ENCODE data around the gene ATP13A4. TPM values are rescaled to one million over a fixed set of nuclear protein-coding genes. Genes with fewer than 3 reads are reported as not detected.
A peak's percentile ranks its signal among the peaks of the same experiment; 100 is the strongest.

The ATP13A4 gene
- total RNA-seq, 2 donors from 2014 or later: 7.9 to 14.3 TPM

GRCh38 chr3:193491026-193491425, 63.7 kb downstream of the ATP13A4 start:
- TF ChIP-seq CTCF (IDR thresholded peaks at IDR 0.05) (no peak), POLR2A (IDR thresholded peaks at IDR 0.05) (no peak)
- intact Hi-C loops (cut with DNase I): no loop called here
- Histone ChIP-seq H3K4me1 (peaks cover 29% of the 10 kb centered on the region), H3K9me3 (no peaks in the 10 kb centered on the region), H3K27ac (peak overlapping the region in 2 of 4 donors; percentile 6 to 55), H3K4me3 (no peak overlapping the region), H3K36me3 (replicated peaks in 1 of 2; ENCODE audit: insufficient read depth in 1 of 2, low read depth in 2 of 2) (no peaks in the 10 kb centered on the region), H3K27me3 (no peaks in the 10 kb centered on the region)
- ATAC-seq (peak; percentile 75), DNase-seq (no peak)
- 15 to 27% methylated on average over 1 of the region's 1 CpG for WGBS, 2 donors

- Histone ChIP-seq H3K36me3 (replicated peaks in 1 of 2; ENCODE audit: insufficient read depth in 1 of 2, low read depth in 2 of 2) (no peaks in the 10 kb centered on the region), H3K9me3 (no peaks in the 10 kb centered on the region), H3K27me3 (no peaks in the 10 kb centered on the region), H3K4me3 (no peak overlapping the region), H3K4me1 (peaks cover 29% of the 10 kb centered on the region), H3K27ac (peak overlapping the region in 1 of 4 donors; percentile 55)
- intact Hi-C loops (cut with DNase I): no loop called here
- 85% methylated on average over 4 of the region's 4 CpGs for WGBS, 2 donors
- DNase-seq: no peak
- no peak for ATAC-seq
- TF ChIP-seq POLR2A (IDR thresholded peaks at IDR 0.05) (no peak), CTCF (IDR thresholded peaks at IDR 0.05) (no peak)
These were observed 64.1 kb downstream of the ATP13A4 start for GRCh38 chr3:193490580-193490979.

- H3K36me3 ChIP-seq (replicated peaks in 1 of 2; ENCODE audit: insufficient read depth in 1 of 2, low read depth in 2 of 2): no peaks in the 10 kb centered on the region
- H3K9me3 ChIP-seq: no peaks in the 10 kb centered on the region
- intact Hi-C loops (cut with DNase I): no loop called here
- no peak overlapping the region for H3K27ac ChIP-seq
- 68 to 79% methylated on average over 6 of the region's 6 CpGs for WGBS, 2 donors
- H3K4me1 ChIP-seq: peaks cover 29% of the 10 kb centered on the region
- H3K27me3 ChIP-seq: no peaks in the 10 kb centered on the region
- ATAC-seq (no peak), DNase-seq (no peak)
- H3K4me3 ChIP-seq: no peak overlapping the region
- TF ChIP-seq POLR2A (IDR thresholded peaks at IDR 0.05): no peak
- TF ChIP-seq CTCF (IDR thresholded peaks at IDR 0.05): no peak
These were observed 64.7 kb downstream of the ATP13A4 start for GRCh38 chr3:193489949-193490348.

GRCh38 chr3:193488741-193489140, 66.0 kb downstream of the ATP13A4 start:
- ATAC-seq (no peak), DNase-seq (no peak)
- Histone ChIP-seq H3K36me3 (replicated peaks in 1 of 2; ENCODE audit: insufficient read depth in 1 of 2, low read depth in 2 of 2) (no peaks in the 10 kb centered on the region), H3K4me3 (no peak overlapping the region), H3K27ac (no peak overlapping the region), H3K4me1 (peaks cover 29% of the 10 kb centered on the region), H3K9me3 (no peaks in the 10 kb centered on the region), H3K27me3 (no peaks in the 10 kb centered on the region)
- TF ChIP-seq CTCF (IDR thresholded peaks at IDR 0.05): no peak
- no peak for TF ChIP-seq POLR2A (IDR thresholded peaks at IDR 0.05)
- intact Hi-C loops (cut with DNase I): no loop called here
- 84 to 89% methylated on average over 5 of the region's 5 CpGs for WGBS, 2 donors

GRCh38 chr3:193483988-193484539, 70.6 kb downstream of the ATP13A4 start:
- DNase-seq: no peak
- TF ChIP-seq POLR2A (IDR thresholded peaks at IDR 0.05) (no peak), CTCF (IDR thresholded peaks at IDR 0.05) (no peak)
- no peak for ATAC-seq
- Histone ChIP-seq H3K4me3 (no peak overlapping the region), H3K4me1 (no peaks in the 10 kb centered on the region), H3K27ac (no peak overlapping the region), H3K27me3 (no peaks in the 10 kb centered on the region), H3K9me3 (peaks cover 0 to 5% (median 0%) of the 10 kb centered on the region in 3 donors), H3K36me3 (replicated peaks in 1 of 2; ENCODE audit: insufficient read depth in 1 of 2, low read depth in 2 of 2) (no peaks in the 10 kb centered on the region)
- WGBS, 2 donors: 0 to 23% methylated on average over 1 of the region's 1 CpG
- intact Hi-C loops (cut with DNase I): no loop called here
